ENCODE data around the gene CDC42EP3.

The CDC42EP3 gene

GRCh38 chr2:37672104-37672869 is 845 bp upstream of the CDC42EP3 start:
- Mint-ChIP-seq H3K9me3 (no peaks in the 10 kb centered on the region), H3K4me3 (peak overlapping the region; percentile 82), H3K36me3 (peaks cover 13% of the 10 kb centered on the region), H3K27me3 (peaks cover 14% of the 10 kb centered on the region), H3K27ac (peak overlapping the region; percentile 84), H3K4me1 (peaks cover 41% of the 10 kb centered on the region)
- CTCF ChIA-PET: no interaction called here
- peak; percentile 79 for DNase-seq

- no peaks in the 10 kb centered on the region for H3K9me3 Mint-ChIP-seq
- CTCF ChIA-PET: no interaction called here
- H3K27me3 Mint-ChIP-seq: peaks cover 14% of the 10 kb centered on the region
- H3K36me3 Mint-ChIP-seq: peaks cover 13% of the 10 kb centered on the region
- H3K4me3 Mint-ChIP-seq: peak overlapping the region; percentile 82
- H3K27ac Mint-ChIP-seq: peak overlapping the region; percentile 84
- no peak for DNase-seq
- peaks cover 41% of the 10 kb centered on the region for H3K4me1 Mint-ChIP-seq
These were observed 318 bp upstream of the CDC42EP3 start for GRCh38 chr2:37671816-37672103.

- peaks cover 46% of the 10 kb centered on the region for H3K4me1 Mint-ChIP-seq
- H3K36me3 Mint-ChIP-seq: peaks cover 17% of the 10 kb centered on the region
- H3K4me3 Mint-ChIP-seq: peak overlapping the region; percentile 89
- peaks cover 14% of the 10 kb centered on the region for H3K27me3 Mint-ChIP-seq
- H3K9me3 Mint-ChIP-seq: no peaks in the 10 kb centered on the region
- H3K27ac Mint-ChIP-seq: peak overlapping the region; percentile 79
- DNase-seq: no peak
- CTCF ChIA-PET: interaction anchor here (0.7 to 2.0 kb wide), 5 partner anchors 11 to 894 kb away, joined by 3 to 5 read pairs (median 3); no protein-coding TSS in a partner anchor
These were observed 949 bp downstream of the CDC42EP3 start for GRCh38 chr2:37670378-37671008.

GRCh38 chr2:37669446-37669845 is 2.0 kb downstream of the CDC42EP3 start:
- H3K27me3 Mint-ChIP-seq: peaks cover 10% of the 10 kb centered on the region
- no peaks in the 10 kb centered on the region for H3K9me3 Mint-ChIP-seq
- no peak overlapping the region for H3K27ac Mint-ChIP-seq
- H3K4me1 Mint-ChIP-seq: peaks cover 44% of the 10 kb centered on the region
- CTCF ChIA-PET: interaction anchor here (2.0 kb wide), 1 partner anchor 163 kb away, joined by 5 read pairs; no protein-coding TSS in a partner anchor
- peaks cover 20% of the 10 kb centered on the region for H3K36me3 Mint-ChIP-seq
- no peak for DNase-seq
- H3K4me3 Mint-ChIP-seq: peak overlapping the region; percentile 89

- H3K27ac Mint-ChIP-seq: no peak overlapping the region
- H3K4me1 Mint-ChIP-seq: peaks cover 42% of the 10 kb centered on the region
- no peaks in the 10 kb centered on the region for H3K9me3 Mint-ChIP-seq
- CTCF ChIA-PET: no interaction called here
- H3K27me3 Mint-ChIP-seq: peaks cover 7% of the 10 kb centered on the region
- no peak for DNase-seq
- H3K36me3 Mint-ChIP-seq: peaks cover 25% of the 10 kb centered on the region
- no peak overlapping the region for H3K4me3 Mint-ChIP-seq
These were observed 3.7 kb downstream of the CDC42EP3 start for GRCh38 chr2:37667704-37668103.

GRCh38 chr2:37666772-37667171 is 4.7 kb downstream of the CDC42EP3 start:
- Mint-ChIP-seq H3K27me3 (no peaks in the 10 kb centered on the region), H3K36me3 (peaks cover 26% of the 10 kb centered on the region), H3K4me1 (peaks cover 41% of the 10 kb centered on the region), H3K27ac (no peak overlapping the region), H3K9me3 (no peaks in the 10 kb centered on the region), H3K4me3 (no peak overlapping the region)
- DNase-seq: no peak
- CTCF ChIA-PET: no interaction called here

GRCh38 chr2:37665604-37666362 is 5.7 kb downstream of the CDC42EP3 start:
- Mint-ChIP-seq H3K27me3 (no peaks in the 10 kb centered on the region), H3K9me3 (no peaks in the 10 kb centered on the region), H3K4me1 (peaks cover 40% of the 10 kb centered on the region), H3K27ac (no peak overlapping the region), H3K4me3 (no peak overlapping the region), H3K36me3 (peaks cover 29% of the 10 kb centered on the region)
- CTCF ChIA-PET: interaction anchor here (1.1 kb wide), 2 partner anchors 167 to 251 kb away, joined by 3 to 4 read pairs; no protein-coding TSS in a partner anchor
- no peak for DNase-seq

GRCh38 chr2:37665043-37665442 is 6.4 kb downstream of the CDC42EP3 start:
- Mint-ChIP-seq H3K27me3 (no peaks in the 10 kb centered on the region), H3K4me3 (no peak overlapping the region), H3K27ac (no peak overlapping the region), H3K9me3 (no peaks in the 10 kb centered on the region), H3K4me1 (peaks cover 32% of the 10 kb centered on the region), H3K36me3 (peaks cover 27% of the 10 kb centered on the region)
- CTCF ChIA-PET: interaction anchor here (1.1 kb wide), 2 partner anchors 167 to 250 kb away, joined by 3 to 4 read pairs; no protein-coding TSS in a partner anchor
- no peak for DNase-seq

GRCh38 chr2:37664231-37664643 is 7.2 kb downstream of the CDC42EP3 start:
- no peaks in the 10 kb centered on the region for H3K27me3 Mint-ChIP-seq
- peaks cover 25% of the 10 kb centered on the region for H3K36me3 Mint-ChIP-seq
- no peak overlapping the region for H3K4me3 Mint-ChIP-seq
- no peaks in the 10 kb centered on the region for H3K9me3 Mint-ChIP-seq
- no peak for DNase-seq
- CTCF ChIA-PET: no interaction called here
- H3K4me1 Mint-ChIP-seq: peaks cover 27% of the 10 kb centered on the region
- no peak overlapping the region for H3K27ac Mint-ChIP-seq

GRCh38 chr2:37663390-37663789 is 8.1 kb downstream of the CDC42EP3 start:
- no peak overlapping the region for H3K27ac Mint-ChIP-seq
- H3K27me3 Mint-ChIP-seq: no peaks in the 10 kb centered on the region
- H3K4me1 Mint-ChIP-seq: peaks cover 28% of the 10 kb centered on the region
- H3K9me3 Mint-ChIP-seq: no peaks in the 10 kb centered on the region
- CTCF ChIA-PET: no interaction called here
- peaks cover 26% of the 10 kb centered on the region for H3K36me3 Mint-ChIP-seq
- no peak for DNase-seq
- H3K4me3 Mint-ChIP-seq: no peak overlapping the region

GRCh38 chr2:37659723-37660122 is 11.7 kb downstream of the CDC42EP3 start:
- H3K27ac Mint-ChIP-seq: no peak overlapping the region
- CTCF ChIA-PET: interaction anchor here (1.1 kb wide), 1 partner anchor 11 kb away, joined by 3 read pairs; no protein-coding TSS in a partner anchor
- no peak overlapping the region for H3K4me3 Mint-ChIP-seq
- H3K4me1 Mint-ChIP-seq: peaks cover 49% of the 10 kb centered on the region
- no peak for DNase-seq
- H3K36me3 Mint-ChIP-seq: peaks cover 38% of the 10 kb centered on the region
- no peaks in the 10 kb centered on the region for H3K27me3 Mint-ChIP-seq
- no peaks in the 10 kb centered on the region for H3K9me3 Mint-ChIP-seq

- H3K27me3 Mint-ChIP-seq: no peaks in the 10 kb centered on the region
- no peak overlapping the region for H3K4me3 Mint-ChIP-seq
- no peaks in the 10 kb centered on the region for H3K9me3 Mint-ChIP-seq
- H3K27ac Mint-ChIP-seq: no peak overlapping the region
- peaks cover 57% of the 10 kb centered on the region for H3K4me1 Mint-ChIP-seq
- DNase-seq: no peak
- H3K36me3 Mint-ChIP-seq: peaks cover 38% of the 10 kb centered on the region
- CTCF ChIA-PET: interaction anchor here (1.1 kb wide), 1 partner anchor 12 kb away, joined by 3 read pairs; no protein-coding TSS in a partner anchor
These were observed 12.8 kb downstream of the CDC42EP3 start for GRCh38 chr2:37658682-37659081.

- H3K9me3 Mint-ChIP-seq: no peaks in the 10 kb centered on the region
- no peaks in the 10 kb centered on the region for H3K27me3 Mint-ChIP-seq
- peak overlapping the region; percentile 28 for H3K27ac Mint-ChIP-seq
- no peak overlapping the region for H3K4me3 Mint-ChIP-seq
- peaks cover 67% of the 10 kb centered on the region for H3K4me1 Mint-ChIP-seq
- CTCF ChIA-PET: no interaction called here
- peaks cover 39% of the 10 kb centered on the region for H3K36me3 Mint-ChIP-seq
- no peak for DNase-seq
These were observed 14.0 kb downstream of the CDC42EP3 start for GRCh38 chr2:37657471-37657870.

Data from activated naive CD4-positive, alpha-beta T cell treated with anti-CD3 and anti-CD28 coated beads, Interleukin-2, amount 10 ng/mL, durations not matched to agents 7 days and 5 days (primary cell).